22Rv1 (cell line): Measurements from ENCODE around the gene MOV10L1.

Source experiments
- ZFX ChIP-seq: fragments of 450-650 bp; IDR thresholded peaks from 2 replicates; pipeline ENCODE4 v1.6.1; 2017; ENCODE audit warnings: antibody characterized with exemption, borderline replicate concordance
- TF ChIP-seq, protein P1 (sequence below): fragments of 450-650 bp; IDR thresholded peaks from 2 replicates; pipeline ENCODE4 v1.5.1; 2017; ENCODE audit warnings: mild to moderate bottlenecking

DNA sequence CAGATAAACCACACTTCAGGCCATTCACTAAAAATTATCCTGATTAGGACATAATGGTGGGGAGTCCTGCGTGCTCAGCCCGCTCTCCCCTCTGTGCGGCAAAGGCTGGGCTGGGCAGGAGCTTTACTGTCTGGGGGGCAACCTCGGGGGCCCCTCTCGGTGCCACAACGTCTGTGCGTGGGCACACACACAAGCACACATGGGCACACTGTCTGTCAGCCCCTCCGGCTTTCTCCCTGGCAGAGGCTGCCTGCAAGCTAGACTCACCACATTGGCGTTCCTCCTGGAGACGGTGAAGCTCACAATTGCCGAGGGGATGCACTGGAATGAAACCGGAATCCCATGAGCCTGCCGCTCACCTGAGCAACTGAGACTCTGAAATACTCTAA lies 9.7 kb upstream of the MOV10L1 start:
- TF ChIP-seq, protein P1, sequence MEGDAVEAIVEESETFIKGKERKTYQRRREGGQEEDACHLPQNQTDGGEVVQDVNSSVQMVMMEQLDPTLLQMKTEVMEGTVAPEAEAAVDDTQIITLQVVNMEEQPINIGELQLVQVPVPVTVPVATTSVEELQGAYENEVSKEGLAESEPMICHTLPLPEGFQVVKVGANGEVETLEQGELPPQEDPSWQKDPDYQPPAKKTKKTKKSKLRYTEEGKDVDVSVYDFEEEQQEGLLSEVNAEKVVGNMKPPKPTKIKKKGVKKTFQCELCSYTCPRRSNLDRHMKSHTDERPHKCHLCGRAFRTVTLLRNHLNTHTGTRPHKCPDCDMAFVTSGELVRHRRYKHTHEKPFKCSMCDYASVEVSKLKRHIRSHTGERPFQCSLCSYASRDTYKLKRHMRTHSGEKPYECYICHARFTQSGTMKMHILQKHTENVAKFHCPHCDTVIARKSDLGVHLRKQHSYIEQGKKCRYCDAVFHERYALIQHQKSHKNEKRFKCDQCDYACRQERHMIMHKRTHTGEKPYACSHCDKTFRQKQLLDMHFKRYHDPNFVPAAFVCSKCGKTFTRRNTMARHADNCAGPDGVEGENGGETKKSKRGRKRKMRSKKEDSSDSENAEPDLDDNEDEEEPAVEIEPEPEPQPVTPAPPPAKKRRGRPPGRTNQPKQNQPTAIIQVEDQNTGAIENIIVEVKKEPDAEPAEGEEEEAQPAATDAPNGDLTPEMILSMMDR = no peak
- TF ChIP-seq ZFX = no peak
